K562 (cell line): Measurements from ENCODE around the gene DNMBP. TPM values are rescaled to one million over a fixed set of nuclear protein-coding genes. Genes with fewer than 3 reads are reported as not detected.

Source experiments
- ATAC-seq: fragments of 200-7000 bp; cut with Tn5 transposase; 3 replicates; pipeline ENCODE4 v1.9.1; 2020; ENCODE audit warnings: moderate library complexity
- BruUV-seq: library from RNA; stranded (reverse); fragments of 400-500 nt; replicated peaks from 2 replicates; lab custom pipeline; 2021; lab: Mats Ljungman, UMichigan
- CTCF ChIA-PET: fragments of 300-600 bp; formaldehyde crosslinking; extraction: SDS; loops from one replicate; lab custom pipeline; 2021; ENCODE audit warnings: low intra/inter-chr PET ratio; lab: Yijun Ruan, JAX
- POLR2A ChIA-PET: fragments of 300-600, 350-650 bp; sonication (Branson Sonifier 250); formaldehyde crosslinking; extraction: SDS; loops from one replicate; lab custom pipeline; 2021; ENCODE audit warnings: antibody characterized with exemption, inconsistent platforms; lab: Yijun Ruan, JAX
- DNase-seq, 4 experiments: peaks; one replicate each; pipeline versions ENCODE4 v3.0.0 to v3.0.0-alpha.2; 2011 to 2018; ENCODE audit warnings: low spot score in 3 of 4, mixed read lengths in 3 of 4; ENCODE audit errors: extremely low read depth in 1 of 4
- FAIRE-seq: peaks from 2 replicates; lab custom pipeline; 2011; peaks lifted over from hg19 to GRCh38; lab: Jason Lieb, UNC
- H2AFZ ChIP-seq: 2 replicates; pipeline ENCODE4 v1.6.0; 2011; ENCODE audit warnings: low read depth, low read length, control low read depth, inconsistent platforms
- H3K27ac ChIP-seq: fragments of 200-600 bp; 3 replicates; pipeline ENCODE4 v1.8.0; 2011; ENCODE audit warnings: low read depth, mild to moderate bottlenecking, control low read depth, inconsistent platforms, low read length, moderate library complexity, mixed read lengths; ENCODE audit errors: extremely low read depth
- H3K27me3 ChIP-seq, 2 experiments: fragments of 300-600 bp in 1 of 2; 2 replicates in 1 of 2; 3 replicates in 1 of 2; pipeline versions ENCODE4 v1.6.0 to v1.8.0; 2011; ENCODE audit warnings: inconsistent platforms in 2 of 2, low read length in 2 of 2, mild to moderate bottlenecking in 1 of 2, mixed read lengths in 1 of 2, moderate library complexity in 1 of 2; ENCODE audit not compliant: control insufficient read depth in 2 of 2, insufficient read depth in 2 of 2
- H3K36me3 ChIP-seq: fragments of 300-600 bp; 3 replicates; pipeline ENCODE4 v1.8.0; 2011; ENCODE audit warnings: mild to moderate bottlenecking, low read length, inconsistent platforms; ENCODE audit not compliant: control insufficient read depth, insufficient read depth
- H3K4me1 ChIP-seq, 2 experiments: fragments of 200-600 bp in 1 of 2; replicated peaks in 1 of 2; 2 replicates in 1 of 2; 3 replicates in 1 of 2; pipeline versions ENCODE4 v1.5.1 to v1.8.0; 2011; ENCODE audit warnings: inconsistent platforms in 2 of 2, low read length in 2 of 2, mild to moderate bottlenecking in 1 of 2, mixed read lengths in 1 of 2, moderate library complexity in 1 of 2; ENCODE audit not compliant: control insufficient read depth in 2 of 2, insufficient read depth in 2 of 2
- H3K4me2 ChIP-seq: 2 replicates; pipeline ENCODE4 v1.6.1; 2011; ENCODE audit warnings: low read length, control low read depth, inconsistent platforms, mixed read lengths; ENCODE audit not compliant: insufficient read depth
- H3K4me3 ChIP-seq: fragments of 200-600 bp; sonication (generic), shearing (Covaris generic); 2 replicates; pipeline ENCODE4 v1.5.1; 2016; ENCODE audit warnings: control low read depth, inconsistent platforms
- H3K79me2 ChIP-seq: fragments of 200-600 bp; 3 replicates; pipeline ENCODE4 v1.8.0; 2011; ENCODE audit warnings: low read length, inconsistent platforms; ENCODE audit not compliant: control insufficient read depth, insufficient read depth
- H3K9ac ChIP-seq, 2 experiments: 2 replicates each; pipeline versions ENCODE4 v1.6.0 to v1.6.1; 2011; ENCODE audit warnings: low read depth in 2 of 2, low read length in 2 of 2, control low read depth in 1 of 2, inconsistent platforms in 1 of 2, mild to moderate bottlenecking in 1 of 2, mixed read lengths in 1 of 2; ENCODE audit not compliant: insufficient read depth in 1 of 2
- H3K9me1 ChIP-seq: one replicate; pipeline ENCODE4 v1.6.0; 2011; ENCODE audit warnings: inconsistent platforms, mild to moderate bottlenecking, low read length, moderate library complexity; ENCODE audit not compliant: control insufficient read depth, insufficient read depth
- H3K9me3 ChIP-seq: replicated peaks from 2 replicates; pipeline ENCODE4 v1.5.1; 2011; ENCODE audit warnings: low read depth, low read length, inconsistent platforms; ENCODE audit not compliant: control insufficient read depth, insufficient read depth
- H4K20me1 ChIP-seq: replicated peaks from 2 replicates; pipeline ENCODE4 v1.6.1; 2011; ENCODE audit warnings: low read length, inconsistent platforms, mixed read lengths; ENCODE audit not compliant: control insufficient read depth, insufficient read depth
- CTCF ChIP-seq, 3 experiments: IDR thresholded peaks in 2 of 3; conservative IDR thresholded peaks in 1 of 3; 2 replicates each; pipeline ENCODE4 v1.5.1; 2011 to 2012; ENCODE audit warnings: low read length in 3 of 3, mild to moderate bottlenecking in 3 of 3, control low read depth in 2 of 3, improper control_type of control experiment in 1 of 3, inconsistent platforms in 1 of 3, low read depth in 1 of 3, mixed read lengths in 1 of 3, moderate library complexity in 1 of 3; ENCODE audit not compliant: insufficient read depth in 2 of 3
- DDX20 ChIP-seq: fragments of 450-650 bp; IDR thresholded peaks from 2 replicates; pipeline ENCODE4 v1.6.1; 2016; ENCODE audit warnings: missing genetic modification characterization, low read depth, mild to moderate bottlenecking, missing compliant biosample characterization, moderate library complexity
- RAD21 ChIP-seq, 2 experiments: fragments of 250-450 bp in 1 of 2; fragments of 450-650 bp in 1 of 2; sonication (Bioruptor Pico) in 1 of 2; formaldehyde crosslinking in 1 of 2; IDR thresholded peaks in 1 of 2; conservative IDR thresholded peaks in 1 of 2; 2 replicates each; pipeline versions ENCODE4 v1.4.0 to v1.8.0; 2020 to 2022; ENCODE audit warnings: mild to moderate bottlenecking in 2 of 2, moderate library complexity in 1 of 2
- ZNF384 ChIP-seq: IDR thresholded peaks from 2 replicates; pipeline ENCODE4 v1.6.1; 2012; ENCODE audit warnings: low read depth, low read length, improper control_type of control experiment
- ZNF41 ChIP-seq: fragments of 250-450 bp; sonication (Bioruptor Pico); conservative IDR thresholded peaks from 2 replicates; pipeline ENCODE4 v1.4.0; 2020; ENCODE audit warnings: mild to moderate bottlenecking
- ZNF512 ChIP-seq: IDR thresholded peaks from 2 replicates; pipeline ENCODE4 v1.6.1; 2016; ENCODE audit warnings: missing genetic modification characterization, missing compliant biosample characterization
- WGBS: fragments of 100-300 bp; shearing (Covaris generic); methylation state at CpG from one replicate; pipeline ENCODE4 v1.1.6; 2016; ENCODE audit warnings: low coverage, mixed read lengths; ENCODE audit not compliant: insufficient coverage; ENCODE audit errors: missing lambda C conversion rate; 5-methylcytosine and 5-hydroxymethylcytosine counted together
- in situ Hi-C: fragments of 300-500 bp; cut with MboI; formaldehyde crosslinking; loops from 4 replicates; pipeline ENCODE4 v1.15.0; 2018; ENCODE audit warnings: inconsistent platforms, mixed read lengths
- intact Hi-C: fragments of 100-400 bp; cut with micrococcal nuclease; formaldehyde crosslinking; loops from 2 replicates; pipeline ENCODE4 v1.14.2; 2022
- polyA plus RNA-seq, 8 experiments: library from polyadenylated mRNA; depleted of rRNA in 4 of 8; stranded (reverse) in 5 of 8; unstranded in 3 of 8; fragments of >200 nt; fragmentation: Nextera tagmentation in 2 of 8; fragmentation: Illumina TruSeq in 1 of 8; extraction: Ambion mirVana in 2 of 8; extraction: Trizol in 1 of 8; gene quantifications; 2 replicates each; pipeline versions ENCODE4 v1.2.1 to v1.2.3, GENCODE V29; 2011 to 2014; ENCODE audit warnings: inconsistent platforms in 1 of 8, missing spikeins in 1 of 8
- total RNA-seq, 7 experiments: library from RNA; depleted of rRNA in 6 of 7; stranded (reverse); fragments of >200 nt in 6 of 7; fragmentation: Illumina TruSeq in 2 of 7; extraction: Trizol in 2 of 7; gene quantifications; 2 replicates each; pipeline versions ENCODE4 v1.2.1 to v1.2.3, GENCODE V29; 2011 to 2021; ENCODE audit warnings: low replicate concordance in 1 of 7

The DNMBP gene
- total and polyA plus RNA-seq, 9 of the 15 experiments (the other 6 are each of a cell fraction or from before 2014, with no cell fraction given) = 0.83 to 3.7 (median 2.2) TPM

DNA sequence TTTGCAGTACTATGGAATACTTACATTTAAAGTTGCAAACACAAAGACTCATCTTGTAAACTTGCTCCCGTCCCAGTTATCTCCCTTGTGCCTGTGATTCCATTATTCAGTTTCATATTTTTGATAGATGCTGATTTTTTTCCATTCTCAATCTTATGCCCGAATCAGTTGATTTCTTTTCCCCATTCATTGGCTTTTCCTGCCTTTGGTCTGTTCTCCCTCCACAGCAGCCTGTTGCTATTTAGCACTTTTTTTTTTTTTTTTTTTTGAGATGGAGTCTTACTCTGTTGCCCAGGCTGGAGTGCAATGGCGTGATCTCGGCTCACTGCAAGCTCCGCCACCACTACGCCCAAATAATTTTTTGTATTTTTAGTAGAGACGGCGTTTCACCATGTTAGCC, 149.3 kb downstream of the DNMBP start:
- ChIA-PET CTCF (interaction anchor here (0.8 kb wide), 1 partner anchor 186 kb away, joined by 3 read pairs; no protein-coding TSS in a partner anchor), POLR2A (interaction anchor here (0.5 to 1.0 kb wide), 2 partner anchors 11 to 525 kb away, joined by 3 read pairs; no protein-coding TSS in a partner anchor)
- peaks cover 13 to 18% of the 10 kb centered on the region in 2 experiments; a peak in 4 of 5 replicates for H3K27me3 ChIP-seq
- intact Hi-C loops = no loop called here
- TF ChIP-seq ZNF41 (no peak), ZNF512 (peak; percentile 64; the same call in 1 of the 2 replicates)
- H3K79me2 ChIP-seq = no peaks in the 10 kb centered on the region
- no peak overlapping the region for H2AFZ ChIP-seq
- FAIRE-seq (no peak), ATAC-seq (no peak), DNase-seq (no peak)
- WGBS = 30% methylated on average over 8 of the region's 8 CpGs
- no peaks in the 10 kb centered on the region for H4K20me1 ChIP-seq
- BruUV-seq = no TSS peak
- H3K9me3 ChIP-seq = no peaks in the 10 kb centered on the region
- no peak overlapping the region for H3K9ac ChIP-seq
- no peaks in the 10 kb centered on the region for H3K36me3 ChIP-seq
- no peak overlapping the region for H3K4me2 ChIP-seq
- no peak overlapping the region for H3K27ac ChIP-seq
- in situ Hi-C loops = no loop called here
- no peaks in the 10 kb centered on the region for H3K9me1 ChIP-seq
- no peak overlapping the region for H3K4me3 ChIP-seq
- no peaks in the 10 kb centered on the region for H3K4me1 ChIP-seq

DNA sequence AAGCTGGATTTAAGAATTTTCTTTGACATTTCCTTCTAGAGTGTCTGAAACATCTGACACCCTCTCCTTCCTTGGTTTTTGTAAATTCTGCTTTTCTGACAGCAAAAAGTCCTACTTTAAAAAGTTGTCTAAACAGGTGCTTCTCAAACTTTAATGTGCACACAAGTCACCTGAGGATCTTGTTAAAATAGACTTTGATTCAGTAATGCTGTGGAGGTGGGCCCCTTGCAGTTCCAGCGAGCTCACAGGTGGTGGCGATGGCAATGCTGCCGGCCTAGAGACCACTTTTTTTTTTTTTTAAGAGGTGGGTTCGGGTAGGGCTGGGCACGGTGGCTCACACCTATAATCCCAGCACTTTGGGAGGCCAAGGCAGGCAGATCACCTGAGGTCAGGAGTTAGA, 150.2 kb downstream of the DNMBP start:
- no peak overlapping the region for H3K4me3 ChIP-seq
- DNase-seq = peak in 2 of 4 experiments; percentile 11 to 18
- BruUV-seq = no TSS peak
- CTCF ChIA-PET = interaction anchor here (0.8 kb wide), 1 partner anchor 187 kb away, joined by 3 read pairs; no protein-coding TSS in a partner anchor
- no peak overlapping the region for H3K4me2 ChIP-seq
- in situ Hi-C loops = no loop called here
- no peak for FAIRE-seq
- H3K27ac ChIP-seq = no peak overlapping the region
- H3K27me3 ChIP-seq = peaks cover 13 to 18% of the 10 kb centered on the region in 2 experiments; a peak in 4 of 5 replicates
- 2% methylated on average over 5 of the region's 5 CpGs for WGBS
- H3K9me3 ChIP-seq = no peaks in the 10 kb centered on the region
- intact Hi-C loops = no loop called here
- H3K9ac ChIP-seq = no peak overlapping the region
- peak; percentile 54; the same call in 2 of the 3 replicates for ATAC-seq
- no peak overlapping the region for H2AFZ ChIP-seq
- H3K36me3 ChIP-seq = no peaks in the 10 kb centered on the region
- no peaks in the 10 kb centered on the region for H3K79me2 ChIP-seq
- POLR2A ChIA-PET = interaction anchor here (1.0 kb wide), 1 partner anchor 10 kb away, joined by 3 read pairs; no protein-coding TSS in a partner anchor
- no peaks in the 10 kb centered on the region for H3K4me1 ChIP-seq
- TF ChIP-seq CTCF (IDR thresholded peaks at IDR 0.05 in 2 of 3, conservative IDR thresholded peaks at IDR 0.05 in 1 of 3; ENCODE audit: insufficient read depth in 2 of 3, low read depth in 1 of 3, low read length in 3 of 3) (peak; percentile 29 to 39 (median 37); a peak in 4 of 6 replicates), ZNF384 (peak; percentile 89), RAD21 (CRISPR knock-in tag; conservative IDR thresholded peaks at IDR 0.05 in 1 of 2, IDR thresholded peaks at IDR 0.05 in 1 of 2) (peak in 1 of 2 experiments; percentile 18; a peak in 1 of 4 replicates), DDX20 (tag) (no peak)
- H4K20me1 ChIP-seq = no peaks in the 10 kb centered on the region
- H3K9me1 ChIP-seq = no peaks in the 10 kb centered on the region
